ENCODE data around the gene SLC35A5. TPM values are rescaled to one million over a fixed set of nuclear protein-coding genes. Genes with fewer than 3 reads are reported as not detected.

SLC35A5 gene
- total and polyA plus RNA-seq, 9 of the 15 experiments (the other 6 are each of a cell fraction or from before 2014, with no cell fraction given) = 4.0 to 13.0 (median 9.7) TPM

- TF ChIP-seq HDAC2 (IDR thresholded peaks at IDR 0.05) (no peak), CREM (IDR thresholded peaks at IDR 0.05; ENCODE audit: low read depth) (peak; percentile 85), ZNF175 (CRISPR knock-in tag; IDR thresholded peaks at IDR 0.05; ENCODE audit: low read depth) (no peak), FOSL1 (tag; conservative IDR thresholded peaks at IDR 0.05) (peak; percentile 63), KLF10 (CRISPR knock-in tag; IDR thresholded peaks at IDR 0.05) (no peak), RB1 (IDR thresholded peaks at IDR 0.05; ENCODE audit: low read depth) (no peak), ARID4B (CRISPR knock-in tag; IDR thresholded peaks at IDR 0.05) (no peak), ZNF609 (CRISPR knock-in tag; IDR thresholded peaks at IDR 0.05; ENCODE audit: borderline replicate concordance) (no peak), JUND (IDR thresholded peaks at IDR 0.05; ENCODE audit: borderline replicate concordance, low read depth, low read length) (peak; percentile 5; the same call in 1 of the 2 replicates), JUND (tag; IDR thresholded peaks at IDR 0.05; ENCODE audit: borderline replicate concordance, low read depth, low read length) (no peak), FOXJ3 (CRISPR knock-in tag; IDR thresholded peaks at IDR 0.05) (no peak), E2F8 (IDR thresholded peaks at IDR 0.05; ENCODE audit: low read depth, partially characterized antibody) (no peak), ZNF57 (CRISPR knock-in tag; IDR thresholded peaks at IDR 0.05) (no peak)
- TF ChIP-seq, protein P1, sequence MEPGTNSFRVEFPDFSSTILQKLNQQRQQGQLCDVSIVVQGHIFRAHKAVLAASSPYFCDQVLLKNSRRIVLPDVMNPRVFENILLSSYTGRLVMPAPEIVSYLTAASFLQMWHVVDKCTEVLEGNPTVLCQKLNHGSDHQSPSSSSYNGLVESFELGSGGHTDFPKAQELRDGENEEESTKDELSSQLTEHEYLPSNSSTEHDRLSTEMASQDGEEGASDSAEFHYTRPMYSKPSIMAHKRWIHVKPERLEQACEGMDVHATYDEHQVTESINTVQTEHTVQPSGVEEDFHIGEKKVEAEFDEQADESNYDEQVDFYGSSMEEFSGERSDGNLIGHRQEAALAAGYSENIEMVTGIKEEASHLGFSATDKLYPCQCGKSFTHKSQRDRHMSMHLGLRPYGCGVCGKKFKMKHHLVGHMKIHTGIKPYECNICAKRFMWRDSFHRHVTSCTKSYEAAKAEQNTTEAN (CRISPR knock-in tag; IDR thresholded peaks at IDR 0.05) = no peak
These were observed 48.3 kb downstream of the SLC35A5 start (continued) for GRCh38 chr3:112610121-112610520.

All from K562 (cell line).